Type B pancreatic cell (in vitro differentiated cells): ENCODE results near the gene MAPK13. TPM values are rescaled to one million over a fixed set of nuclear protein-coding genes. Genes with fewer than 3 reads are reported as not detected.
"Not testable (repeated sequence)": the region's sequence is repeated elsewhere in the genome, so short reads cannot be mapped to it uniquely, and the experiment has no call there.

ENCODE experiments used
- DNase-seq: peaks from one replicate; pipeline ENCODE4 v3.0.0; 2021; ENCODE audit warnings: mixed read lengths; ENCODE audit not compliant: unreplicated experiment; ENCODE audit errors: extremely low spot score
- H3K27ac Mint-ChIP-seq: 2 replicates; pipeline ENCODE4 v1.8.0; 2021; ENCODE audit warnings: mild to moderate bottlenecking, mixed read lengths
- H3K27me3 Mint-ChIP-seq: 2 replicates; pipeline ENCODE4 v1.8.0; 2021; ENCODE audit warnings: mixed read lengths
- H3K36me3 Mint-ChIP-seq: 2 replicates; pipeline ENCODE4 v1.8.0; 2021; ENCODE audit warnings: mixed read lengths
- H3K4me1 Mint-ChIP-seq: one replicate; pipeline ENCODE4 v1.8.0; 2021; ENCODE audit warnings: mixed read lengths; ENCODE audit not compliant: unreplicated experiment
- H3K4me3 Mint-ChIP-seq: 2 replicates; pipeline ENCODE4 v1.8.0; 2021; ENCODE audit warnings: mild to moderate bottlenecking, mixed read lengths
- H3K9me3 Mint-ChIP-seq: 2 replicates; pipeline ENCODE4 v1.8.0; 2021; ENCODE audit warnings: mixed read lengths
- long read RNA-seq: library from polyadenylated mRNA; unstranded; transcript quantifications from one replicate; pipeline ENCODE4 v2.0.0, GENCODE V29; 2020
- total RNA-seq: library from RNA; stranded (reverse); gene quantifications from 2 replicates; pipeline ENCODE4 v1.2.1, GENCODE V29; 2021; ENCODE audit warnings: low replicate concordance
- TF ChIP-seq, protein P1 (sequence below): fragments of 200-600 bp; sonication (generic); conservative IDR thresholded peaks from 2 replicates; pipeline ENCODE4 v1.5.0; 2021; ENCODE audit warnings: antibody characterized with exemption, mild to moderate bottlenecking

Gene MAPK13
- total RNA-seq, result 29.4 and 67.6 TPM in 2 replicates
- long read RNA-seq, transcript MAPK13-201 (12 exons, 2,052 nt), result major isoform, 140 of 192 reads
- long read RNA-seq, partial matches to known transcripts, result 14 of 192 reads
- long read RNA-seq, other reads (novel, unspliced or antisense), result 37 of 192 reads

GRCh38 chr6:36129941-36130666 is at the start of gene MAPK13:
Gene MAPK13 (plus strand): TSS chr6:36130513. CDS start chr6:36130583, 70 bp downstream.
- H3K9me3 Mint-ChIP-seq, result no peaks in the 10 kb centered on the region
- DNase-seq, result no peak
- peaks cover 5% of the 10 kb centered on the region for H3K36me3 Mint-ChIP-seq
- peak within 1 kb of the TSS; percentile 83 for H3K4me3 Mint-ChIP-seq
- H3K27ac Mint-ChIP-seq, result peak within 1 kb of the TSS; percentile 81
- TF ChIP-seq, protein P1, sequence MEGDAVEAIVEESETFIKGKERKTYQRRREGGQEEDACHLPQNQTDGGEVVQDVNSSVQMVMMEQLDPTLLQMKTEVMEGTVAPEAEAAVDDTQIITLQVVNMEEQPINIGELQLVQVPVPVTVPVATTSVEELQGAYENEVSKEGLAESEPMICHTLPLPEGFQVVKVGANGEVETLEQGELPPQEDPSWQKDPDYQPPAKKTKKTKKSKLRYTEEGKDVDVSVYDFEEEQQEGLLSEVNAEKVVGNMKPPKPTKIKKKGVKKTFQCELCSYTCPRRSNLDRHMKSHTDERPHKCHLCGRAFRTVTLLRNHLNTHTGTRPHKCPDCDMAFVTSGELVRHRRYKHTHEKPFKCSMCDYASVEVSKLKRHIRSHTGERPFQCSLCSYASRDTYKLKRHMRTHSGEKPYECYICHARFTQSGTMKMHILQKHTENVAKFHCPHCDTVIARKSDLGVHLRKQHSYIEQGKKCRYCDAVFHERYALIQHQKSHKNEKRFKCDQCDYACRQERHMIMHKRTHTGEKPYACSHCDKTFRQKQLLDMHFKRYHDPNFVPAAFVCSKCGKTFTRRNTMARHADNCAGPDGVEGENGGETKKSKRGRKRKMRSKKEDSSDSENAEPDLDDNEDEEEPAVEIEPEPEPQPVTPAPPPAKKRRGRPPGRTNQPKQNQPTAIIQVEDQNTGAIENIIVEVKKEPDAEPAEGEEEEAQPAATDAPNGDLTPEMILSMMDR, result no peak
- peaks cover 12% of the 10 kb centered on the region for H3K27me3 Mint-ChIP-seq
- peaks cover 31% of the 10 kb centered on the region for H3K4me1 Mint-ChIP-seq

DNA sequence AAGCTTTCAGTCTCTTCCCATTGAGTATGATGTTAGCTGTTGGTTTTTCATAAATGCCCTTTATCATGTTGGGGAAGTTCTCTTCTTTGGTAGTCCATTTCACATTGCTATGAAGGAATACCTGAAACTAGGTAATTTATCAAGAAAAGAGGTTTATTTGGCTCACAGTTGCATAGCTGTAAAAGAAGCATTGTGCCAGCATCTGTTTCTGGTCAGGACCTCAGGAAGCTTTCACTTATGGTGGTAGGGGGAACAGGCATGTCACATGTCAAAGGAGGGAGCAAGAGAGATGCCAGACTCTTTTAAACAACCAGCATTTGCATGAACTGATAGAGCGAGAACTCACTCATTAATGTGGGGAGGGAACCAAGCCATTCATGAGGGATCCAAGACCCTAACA is 48.0 kb upstream of the MAPK13 start:
- H3K4me1 Mint-ChIP-seq, result no peaks in the 10 kb centered on the region
- H3K27ac Mint-ChIP-seq, result no peak overlapping the region
- H3K4me3 Mint-ChIP-seq, result no peak overlapping the region
- no peak for DNase-seq
- no peaks in the 10 kb centered on the region for H3K27me3 Mint-ChIP-seq
- H3K9me3 Mint-ChIP-seq, result peaks cover 18% of the 10 kb centered on the region
- TF ChIP-seq, protein P1, result no peak
- H3K36me3 Mint-ChIP-seq, result peaks cover 67% of the 10 kb centered on the region

DNA sequence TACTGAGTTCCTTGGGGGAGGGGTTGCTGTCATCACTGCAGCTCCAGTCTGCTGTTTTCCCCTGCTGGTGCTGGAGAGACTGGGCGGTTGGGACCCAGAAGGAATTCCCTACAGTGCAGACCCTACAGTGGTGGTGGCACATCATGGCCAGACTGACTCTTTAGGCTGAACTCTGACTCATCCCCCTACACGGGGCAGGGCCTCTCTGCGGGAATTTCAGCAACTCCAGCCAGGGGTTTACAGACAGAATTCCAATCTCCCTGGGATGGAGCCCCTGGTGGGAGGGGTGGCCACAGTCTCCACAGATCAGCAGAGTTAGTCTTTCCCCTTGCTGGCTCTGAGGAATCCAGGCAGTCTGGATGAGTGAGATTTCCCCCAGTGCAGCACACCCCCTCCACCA is 46.9 kb upstream of the MAPK13 start:
- no peak for DNase-seq
- H3K27me3 Mint-ChIP-seq, result no peaks in the 10 kb centered on the region
- TF ChIP-seq, protein P1, result no peak
- H3K36me3 Mint-ChIP-seq, result peaks cover 67% of the 10 kb centered on the region
- no peaks in the 10 kb centered on the region for H3K4me1 Mint-ChIP-seq
- no peak overlapping the region for H3K27ac Mint-ChIP-seq
- H3K9me3 Mint-ChIP-seq, result peaks cover 18% of the 10 kb centered on the region
- no peak overlapping the region for H3K4me3 Mint-ChIP-seq

DNA sequence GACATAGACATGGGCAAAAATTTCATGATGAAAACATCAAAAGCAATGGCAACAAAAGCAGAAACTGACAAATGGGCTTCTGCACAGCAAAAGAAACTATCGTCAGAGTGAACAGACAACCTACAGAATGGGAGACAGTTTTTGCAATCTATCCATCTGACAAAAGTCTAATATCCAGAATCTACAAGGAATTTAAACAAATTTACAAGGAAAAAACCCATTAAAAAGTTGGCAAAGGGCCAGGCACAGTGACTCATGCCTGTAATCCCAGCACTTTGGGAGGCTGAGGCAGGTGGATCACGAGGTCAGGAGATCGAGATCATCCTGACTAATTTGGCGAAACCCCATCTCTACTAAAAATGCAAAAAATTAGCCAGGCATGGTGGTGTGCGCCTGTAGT is 42.1 kb upstream of the MAPK13 start:
- H3K4me3 Mint-ChIP-seq, H3K27me3 Mint-ChIP-seq, H3K4me1 Mint-ChIP-seq, H3K27ac Mint-ChIP-seq, H3K9me3 Mint-ChIP-seq, DNase-seq: not testable (repeated sequence)
- H3K36me3 Mint-ChIP-seq, result peaks cover 27% of the 10 kb centered on the region

DNA sequence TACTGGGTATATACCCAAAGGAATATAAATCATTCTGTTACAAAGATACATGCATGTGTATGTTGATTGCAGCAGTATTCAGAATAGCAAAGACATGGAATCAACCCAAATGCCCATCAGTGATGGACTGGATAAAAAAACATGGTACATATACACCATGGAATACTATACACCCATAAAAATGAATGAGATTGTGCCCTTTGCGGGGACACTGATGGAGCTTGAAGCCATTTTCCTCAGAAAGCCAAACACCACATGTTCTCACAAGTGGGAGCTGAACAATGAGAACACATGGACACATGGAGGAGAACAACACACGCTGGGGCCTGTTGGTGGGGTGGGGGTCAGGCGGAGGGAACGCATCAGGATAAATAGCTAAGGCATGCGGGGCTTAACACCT is 41.3 kb upstream of the MAPK13 start:
- DNase-seq, result no peak
- H3K27me3 Mint-ChIP-seq, result no peaks in the 10 kb centered on the region
- H3K36me3 Mint-ChIP-seq, result peaks cover 21% of the 10 kb centered on the region
- H3K4me1 Mint-ChIP-seq, result no peaks in the 10 kb centered on the region
- TF ChIP-seq, protein P1, result no peak
- H3K4me3 Mint-ChIP-seq, result no peak overlapping the region
- H3K9me3 Mint-ChIP-seq, result peaks cover 7% of the 10 kb centered on the region
- no peak overlapping the region for H3K27ac Mint-ChIP-seq

DNA sequence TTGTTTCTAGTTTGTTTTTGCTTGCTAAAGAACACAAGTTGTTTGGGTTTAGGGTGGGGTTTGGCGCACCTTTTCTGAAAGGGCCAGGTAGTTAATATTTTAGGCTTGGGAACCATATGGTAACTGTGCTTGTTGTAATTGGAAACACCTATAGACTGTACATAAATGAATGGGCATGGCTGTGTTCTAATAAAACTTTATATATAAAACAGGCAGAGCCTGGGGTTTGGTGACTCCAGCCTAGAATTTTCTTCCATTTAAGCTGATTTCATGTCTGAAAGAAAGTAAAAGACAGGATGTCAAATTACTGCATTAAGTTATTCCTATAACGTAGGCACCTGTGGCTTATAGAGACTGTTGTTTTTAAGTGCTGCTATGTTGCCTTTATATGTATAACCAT is 36.1 kb upstream of the MAPK13 start:
- Mint-ChIP-seq H3K4me3 (no peak overlapping the region), H3K27ac (peak overlapping the region; percentile 70), H3K27me3 (no peaks in the 10 kb centered on the region), H3K9me3 (no peaks in the 10 kb centered on the region), H3K36me3 (no peaks in the 10 kb centered on the region), H3K4me1 (peaks cover 30% of the 10 kb centered on the region)
- DNase-seq, result no peak
- TF ChIP-seq, protein P1, result no peak
